Raji (cell line): Measurements from ENCODE around the gene CHRM1.

Experiments used
- POLR2A ChIP-seq: IDR thresholded peaks from 2 replicates; pipeline ENCODE4 v1.6.1; 2011; ENCODE audit warnings: low read depth, low read length, control low read depth; ENCODE audit not compliant: insufficient read depth

CHRM1 gene

DNA sequence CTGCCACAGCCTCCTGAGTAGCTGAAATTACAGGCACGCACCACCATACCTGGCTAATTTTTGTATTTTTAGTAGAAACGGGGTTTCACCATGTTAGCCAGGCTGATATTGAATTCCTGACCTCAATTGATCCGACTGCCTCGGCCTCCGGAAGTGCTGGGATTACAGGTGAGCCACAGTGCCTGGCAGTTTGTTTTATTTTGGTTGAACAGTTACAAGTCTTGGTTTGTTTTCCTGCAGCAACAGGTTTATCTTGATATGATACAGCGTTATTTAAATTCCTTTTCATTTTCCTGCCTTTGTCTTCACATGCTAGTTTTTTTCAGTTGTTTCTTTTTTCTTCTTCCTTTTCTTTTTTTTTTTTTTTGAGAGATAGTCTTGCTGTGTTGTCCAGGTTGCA, 44.5 kb downstream of the CHRM1 start:
- TF ChIP-seq POLR2A: no peak

DNA sequence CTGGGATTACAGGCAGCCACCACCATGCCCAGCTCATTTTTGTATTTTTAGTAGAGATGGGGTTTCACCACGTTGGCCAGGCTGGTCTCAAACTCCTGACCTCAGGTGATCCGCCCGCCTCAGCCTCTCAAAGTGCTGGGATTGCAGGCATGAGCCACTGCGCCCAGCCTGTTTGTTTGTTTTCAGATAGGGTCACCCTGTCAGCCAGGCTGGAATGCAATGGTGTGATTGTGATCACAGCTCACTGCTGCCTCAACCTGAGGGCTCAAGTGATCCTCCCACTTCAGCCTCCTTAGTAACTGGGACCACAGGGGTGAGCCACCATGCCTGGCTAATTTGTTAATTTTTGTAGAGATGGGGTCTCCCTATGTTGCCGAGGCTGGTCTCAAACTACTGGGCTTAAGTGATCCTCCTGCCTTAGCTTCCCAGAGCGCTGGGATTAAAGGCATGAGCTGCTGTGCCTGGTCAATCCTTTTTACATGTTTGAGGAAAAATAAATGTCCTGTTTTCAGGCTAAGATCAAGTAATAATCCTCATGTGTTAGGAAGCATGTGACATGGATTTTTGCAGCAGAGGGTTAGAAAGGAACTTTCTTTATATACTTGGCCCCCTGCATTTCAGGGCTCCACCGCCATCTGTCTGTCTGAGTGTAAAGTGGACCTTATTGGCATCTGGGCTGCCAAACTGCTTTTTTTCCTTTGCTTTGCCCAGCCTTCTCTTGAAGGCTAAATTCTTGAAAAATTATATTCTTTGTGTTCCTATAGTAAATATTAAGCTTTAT, 45.3 kb downstream of the CHRM1 start:
- no peak for TF ChIP-seq POLR2A

DNA sequence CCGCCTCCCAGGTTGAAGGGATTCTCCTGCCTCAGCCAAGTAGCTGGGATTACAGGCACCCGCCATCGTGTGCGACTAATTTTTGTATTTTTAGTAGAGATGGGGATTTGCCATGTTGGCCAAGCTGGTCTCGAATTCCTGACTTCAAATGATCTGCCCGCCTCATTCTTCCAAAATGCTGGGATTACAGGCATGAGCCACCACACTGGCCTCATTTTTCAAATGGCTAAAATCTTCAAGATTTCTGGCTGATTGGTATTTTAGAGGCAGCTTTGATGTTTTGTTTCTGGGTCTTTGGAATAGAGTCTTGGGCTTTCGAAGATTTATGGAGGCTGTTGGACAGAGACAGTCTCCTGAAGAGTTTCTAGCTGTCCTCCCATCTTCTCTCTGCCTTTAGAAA, 46.3 kb downstream of the CHRM1 start:
- no peak for TF ChIP-seq POLR2A

DNA sequence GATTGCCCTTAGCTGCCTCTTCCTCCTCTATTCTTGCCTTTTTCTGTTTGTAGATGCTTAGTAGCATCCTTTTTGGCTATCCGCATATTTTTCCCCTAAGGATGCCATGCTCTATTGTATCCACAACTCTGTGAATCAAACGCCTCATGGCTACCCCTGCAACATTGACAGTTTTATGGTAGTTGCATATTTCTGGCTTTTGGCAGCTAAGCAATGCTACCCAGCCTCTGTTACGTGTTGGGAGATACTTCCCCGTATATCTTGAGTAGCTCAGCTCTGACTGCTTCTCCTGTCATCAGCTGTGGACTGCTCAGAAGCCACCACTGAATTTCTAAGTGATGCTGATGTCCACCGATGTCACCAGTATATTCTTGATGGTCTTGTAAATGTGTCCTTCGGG, 55.5 kb downstream of the CHRM1 start:
- TF ChIP-seq POLR2A: no peak

DNA sequence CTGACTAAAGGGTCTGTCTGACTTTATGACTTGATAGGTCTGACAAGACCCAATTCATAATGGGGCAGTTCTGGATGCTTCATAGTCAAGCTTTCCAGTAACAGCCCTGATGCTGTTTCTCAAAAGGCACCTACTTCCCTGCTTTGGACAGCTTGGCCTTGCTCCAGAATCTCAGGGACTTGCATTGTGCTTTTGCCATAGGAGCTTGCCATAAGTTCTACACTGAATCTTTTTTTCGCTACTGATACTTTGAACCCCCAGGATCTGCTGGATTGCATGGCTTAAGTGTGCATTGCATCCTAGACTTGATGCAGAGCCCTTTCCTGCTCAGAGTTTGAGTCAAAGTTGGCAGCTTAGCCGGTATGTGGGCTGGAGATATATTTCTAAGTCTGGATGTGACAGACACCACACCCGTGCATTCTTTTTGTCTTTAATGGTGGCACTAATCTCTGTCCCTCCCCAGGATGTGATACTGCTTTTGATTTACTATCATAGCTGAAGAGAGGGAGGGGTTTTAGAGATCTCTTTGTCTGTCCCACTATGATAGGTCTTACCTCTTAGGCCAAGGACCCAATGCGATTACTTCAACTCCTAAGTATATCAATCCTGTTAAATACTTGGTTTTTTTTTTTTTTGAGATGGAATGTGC, 57.4 kb downstream of the CHRM1 start:
- TF ChIP-seq POLR2A: no peak

DNA sequence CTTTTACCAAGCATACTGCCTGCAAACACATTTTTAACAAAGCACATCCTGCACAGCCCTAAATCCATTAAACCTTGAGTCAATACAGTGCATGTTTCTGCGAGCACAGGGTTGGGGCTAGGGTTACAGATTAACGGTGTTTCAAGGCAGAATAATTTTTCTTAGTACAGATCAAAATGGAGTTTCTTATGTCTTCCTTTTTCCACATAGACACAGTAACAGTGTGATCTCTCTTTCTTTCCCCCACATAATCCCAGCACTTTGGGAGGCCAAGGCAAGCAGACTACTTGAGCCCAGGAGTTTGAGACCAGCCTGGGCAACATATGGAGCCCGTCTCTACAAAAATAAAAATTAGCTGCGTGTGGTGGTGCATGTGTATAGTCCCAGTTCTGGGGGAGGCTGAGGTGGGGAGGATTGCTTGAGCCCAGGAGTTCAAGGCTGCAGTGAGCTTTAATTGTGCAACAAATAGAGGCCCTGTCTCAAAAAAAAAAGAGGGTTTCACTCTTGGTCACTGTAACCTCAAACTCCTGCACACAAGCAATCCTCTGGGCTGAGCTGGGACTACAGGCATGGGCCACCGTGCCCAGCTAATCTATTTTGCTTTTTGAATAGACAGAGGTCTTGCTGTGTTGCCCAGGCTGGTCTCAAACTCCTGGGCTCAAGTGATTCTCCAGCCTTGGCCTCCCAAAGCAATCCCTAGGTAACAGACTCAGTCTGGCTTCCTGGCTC, 60.2 kb downstream of the CHRM1 start:
- TF ChIP-seq POLR2A: no peak
